Stimulated activated CD8-positive, alpha-beta memory T cell treated with anti-CD3 and anti-CD28 coated beads, Interleukin-12 subunit alpha, Interleukin-12 subunit beta, amount 100 ng/mL, for 4 hours (primary cell): ENCODE results near the gene TNNT1.
A peak's percentile ranks its signal among the peaks of the same experiment; 100 is the strongest.
"Not testable (repeated sequence)": the region's sequence is repeated elsewhere in the genome, so short reads cannot be mapped to it uniquely, and the experiment has no call there.

Experiments used
- DNase-seq: peaks from one replicate; pipeline ENCODE4 v3.0.0-alpha.2; 2020; ENCODE audit warnings: low read depth

Gene TNNT1

GRCh38 chr19:55149078-55150003 is at the start of gene TNNT1:
TNNT1 (minus strand) TSS chr19:55149206; CDS start chr19:55147157, 2,049 bp downstream.
- DNase-seq, result no peak

DNA sequence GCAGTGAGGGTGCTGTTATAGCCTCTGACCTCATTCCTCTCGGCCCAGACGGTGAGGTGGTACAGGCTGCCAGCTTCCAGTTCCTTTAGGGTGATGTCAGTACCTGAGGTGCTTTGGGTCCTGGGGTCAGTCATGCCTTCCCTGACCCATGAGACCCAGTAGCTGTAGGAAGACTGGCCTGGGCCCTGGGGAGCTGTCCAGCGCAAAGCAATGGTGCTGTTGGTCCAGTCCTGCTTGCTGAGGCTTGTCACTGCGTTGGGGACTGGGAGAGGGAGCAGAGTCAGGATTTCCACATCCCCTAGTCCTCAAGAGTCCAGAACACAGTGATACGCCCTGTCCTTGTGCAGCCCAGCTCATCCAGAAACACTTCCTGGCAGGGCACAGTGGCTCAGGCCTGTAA is 49.6 kb upstream of the TNNT1 start:
- no peak for DNase-seq

GRCh38 chr19:55197528-55197927 is 48.5 kb upstream of the TNNT1 start:
- DNase-seq, result no peak

DNA sequence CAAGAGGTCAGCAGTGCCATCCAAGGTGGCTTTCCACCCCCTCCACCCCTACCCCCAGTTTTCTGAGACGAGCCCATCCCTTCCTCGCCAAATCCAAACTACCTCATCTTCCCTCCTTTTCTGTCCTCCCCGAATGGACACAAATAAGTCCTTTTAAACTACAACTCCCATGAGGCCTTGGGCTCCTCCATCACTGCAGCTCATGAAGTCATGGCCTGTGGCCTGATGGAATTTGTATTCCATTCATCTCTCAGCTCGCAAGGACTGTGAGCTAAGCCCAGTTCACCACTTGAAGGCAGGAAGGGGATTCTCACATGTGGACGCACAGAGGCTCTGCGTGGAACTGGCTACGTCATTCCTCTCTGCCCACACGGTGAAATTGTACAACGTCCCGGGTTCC is 47.8 kb upstream of the TNNT1 start:
- DNase-seq, result no peak

DNA sequence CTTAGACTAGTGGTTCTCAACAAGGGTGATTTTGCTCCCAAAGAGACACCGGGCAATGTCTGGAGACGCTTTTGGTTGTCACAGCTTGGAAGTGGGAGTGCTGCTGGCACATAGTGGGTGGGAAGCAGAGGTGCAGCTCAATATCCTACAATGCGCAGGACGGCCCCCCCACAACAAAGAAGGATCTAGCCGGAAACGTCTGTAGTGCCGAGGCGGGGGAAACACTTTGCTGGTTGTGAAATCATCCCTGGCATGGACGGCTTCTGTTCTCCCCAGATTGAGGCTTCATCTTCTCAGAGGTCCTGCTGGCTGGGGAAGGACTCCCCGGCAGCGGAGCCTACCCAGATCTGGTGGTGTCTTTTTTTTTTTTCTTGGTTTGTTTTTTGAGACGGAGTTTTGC is 44.5 kb upstream of the TNNT1 start:
- no peak for DNase-seq

DNA sequence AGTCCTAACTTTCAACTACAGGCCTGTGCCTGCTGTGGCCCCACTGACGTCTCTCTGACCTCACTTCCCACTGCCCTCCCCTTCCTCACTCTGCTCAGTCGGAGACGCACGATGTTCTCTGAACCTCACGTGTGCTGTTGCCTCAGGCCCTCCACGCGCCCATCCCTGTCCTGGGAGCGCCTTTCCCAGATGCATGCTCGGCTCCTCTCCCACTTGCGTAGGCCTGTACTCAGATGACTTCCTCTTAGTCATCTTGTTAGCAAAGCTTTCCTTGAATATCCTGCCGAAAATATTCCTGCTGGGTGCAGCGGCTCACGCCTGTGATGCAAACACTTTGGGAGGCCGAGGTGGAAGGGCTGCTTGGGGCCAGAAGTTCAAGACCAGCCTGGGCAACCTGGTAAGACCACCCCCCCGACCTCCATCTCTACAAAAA is 40.4 kb upstream of the TNNT1 start:
- DNase-seq, result no peak

DNA sequence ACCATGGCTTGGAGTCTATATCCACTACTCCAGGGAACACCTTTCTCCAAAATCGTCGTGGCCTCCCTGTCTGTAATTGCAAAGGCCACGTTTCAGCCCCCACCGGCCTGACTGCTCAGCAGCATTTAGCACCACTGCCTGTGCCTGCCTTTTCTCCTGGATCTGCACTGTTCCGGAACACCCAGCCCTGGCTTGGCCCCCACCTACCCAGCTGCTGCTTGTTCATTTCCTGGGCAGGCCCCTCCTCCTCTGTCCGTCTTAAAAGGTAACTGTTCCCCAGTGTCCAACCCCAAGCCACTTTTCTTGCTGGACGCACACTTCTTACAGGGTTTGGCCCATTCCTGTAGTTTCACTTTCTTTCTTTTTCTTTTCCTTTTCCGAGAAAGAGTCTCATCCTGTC is 39.6 kb upstream of the TNNT1 start:
- no peak for DNase-seq

DNA sequence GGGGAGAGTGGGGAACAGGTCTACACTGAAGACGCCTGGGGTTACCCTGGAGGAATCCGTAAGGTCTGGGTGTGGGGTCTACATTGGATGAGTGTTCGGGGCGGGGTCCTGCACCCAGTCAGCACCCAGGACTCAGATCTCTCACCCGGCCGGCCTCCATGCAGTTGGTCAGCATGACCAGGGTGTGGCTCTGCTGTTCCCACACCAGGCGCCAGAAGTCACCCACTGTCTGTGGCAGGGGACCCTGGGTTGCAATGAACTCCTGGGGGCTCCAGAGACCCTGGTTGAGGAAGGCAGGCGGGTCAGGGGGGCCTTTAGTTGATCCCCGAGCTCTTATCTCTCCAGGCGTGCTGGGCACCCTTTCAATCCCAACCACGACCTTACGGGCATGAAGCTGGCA is 37.1 kb upstream of the TNNT1 start:
- no peak for DNase-seq

GRCh38 chr19:55181740-55182139 is 32.7 kb upstream of the TNNT1 start:
- no peak for DNase-seq

DNA sequence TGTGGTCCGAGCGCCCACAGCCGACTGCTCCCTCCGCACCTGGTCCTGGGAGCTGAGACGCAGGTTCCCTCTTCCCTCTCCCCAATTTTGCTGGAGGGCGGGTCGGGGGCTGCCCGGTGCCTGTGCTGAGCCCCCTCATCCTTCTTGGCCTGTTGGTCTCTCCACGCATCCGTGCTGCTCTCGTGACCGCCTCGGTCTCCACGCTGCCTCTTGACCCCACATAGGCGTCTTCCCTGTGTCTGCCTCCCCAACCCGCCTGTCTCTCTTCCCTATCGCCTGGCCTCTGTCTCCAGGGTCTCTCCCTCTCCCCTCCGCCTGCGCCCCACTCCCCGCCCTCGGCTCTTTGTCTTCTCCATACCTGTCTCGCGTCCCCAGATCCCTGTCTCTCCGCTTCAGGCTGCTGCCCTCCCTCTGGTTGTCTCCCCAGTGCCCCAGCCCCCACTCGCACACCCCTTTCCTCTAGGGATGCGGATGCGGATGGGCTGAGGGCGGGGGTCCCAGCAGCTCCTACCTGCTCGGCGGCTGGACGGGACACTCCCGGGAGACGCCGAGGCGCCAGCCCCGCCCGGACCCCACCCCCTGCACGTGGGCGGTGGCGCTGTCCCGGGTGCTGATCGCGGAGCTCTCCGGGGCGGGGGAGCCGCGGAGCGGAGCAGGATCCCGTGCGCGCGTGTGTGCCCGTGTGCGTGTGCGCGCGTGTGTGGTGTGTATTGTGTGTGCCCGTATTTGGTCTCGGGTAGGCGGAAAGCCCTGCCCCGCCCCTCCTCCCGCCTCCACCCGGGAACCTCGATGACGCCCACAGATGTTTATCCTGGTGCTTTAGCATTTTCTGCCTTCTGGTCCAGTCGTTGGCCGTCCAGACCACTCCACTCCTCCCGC is 30.8 kb upstream of the TNNT1 start, which contains the start of gene SYT5:
Gene SYT5 (minus strand): TSS at position 684 of the 879 bp plus-strand sequence. CDS start 1,248 bp downstream, outside the sequence.
- no peak for DNase-seq

DNA sequence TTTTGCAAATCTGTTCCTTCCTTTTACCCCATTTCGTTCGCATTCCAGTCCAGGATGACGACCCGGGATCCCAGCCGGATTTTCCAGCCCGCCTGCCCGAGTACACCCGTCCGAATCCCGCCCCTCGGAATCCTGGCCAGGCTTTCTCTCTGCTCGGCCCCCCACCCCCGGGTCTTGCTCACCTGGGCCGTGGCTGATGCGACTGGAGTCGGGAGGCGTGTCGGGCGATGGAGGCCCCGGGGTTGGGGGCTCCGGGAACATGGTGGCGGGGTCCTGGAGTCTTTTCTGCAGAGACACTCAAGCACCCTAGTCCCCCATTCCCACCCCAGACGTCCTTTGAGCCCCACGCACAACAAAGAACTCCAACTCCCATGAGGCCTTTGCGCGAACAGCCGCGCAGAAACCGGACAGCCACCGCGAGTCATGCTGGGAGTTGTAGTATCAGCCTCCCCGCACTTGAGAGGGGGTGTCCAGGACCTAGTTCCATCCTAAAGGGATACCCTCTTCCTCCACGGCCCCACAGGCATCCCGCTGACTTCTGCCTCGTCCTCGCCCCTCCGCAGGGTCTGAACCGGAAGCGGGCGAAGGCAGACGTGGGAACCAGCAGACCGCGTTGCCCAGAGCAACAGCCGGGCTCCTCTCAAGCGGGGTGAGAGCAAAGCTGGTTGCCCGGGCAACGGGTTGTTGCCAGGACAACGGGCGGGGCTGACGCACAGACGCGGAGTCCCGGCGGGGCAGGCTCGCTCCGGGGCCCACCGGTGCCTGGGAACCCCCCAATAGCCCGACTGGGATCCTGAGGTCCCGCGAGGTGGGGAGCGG is 30.0 kb upstream of the TNNT1 start:
- peak; percentile 86 for DNase-seq

- no peak for DNase-seq
Measured at GRCh38 chr19:55176076-55176475, 27.1 kb upstream of the TNNT1 start.

DNA sequence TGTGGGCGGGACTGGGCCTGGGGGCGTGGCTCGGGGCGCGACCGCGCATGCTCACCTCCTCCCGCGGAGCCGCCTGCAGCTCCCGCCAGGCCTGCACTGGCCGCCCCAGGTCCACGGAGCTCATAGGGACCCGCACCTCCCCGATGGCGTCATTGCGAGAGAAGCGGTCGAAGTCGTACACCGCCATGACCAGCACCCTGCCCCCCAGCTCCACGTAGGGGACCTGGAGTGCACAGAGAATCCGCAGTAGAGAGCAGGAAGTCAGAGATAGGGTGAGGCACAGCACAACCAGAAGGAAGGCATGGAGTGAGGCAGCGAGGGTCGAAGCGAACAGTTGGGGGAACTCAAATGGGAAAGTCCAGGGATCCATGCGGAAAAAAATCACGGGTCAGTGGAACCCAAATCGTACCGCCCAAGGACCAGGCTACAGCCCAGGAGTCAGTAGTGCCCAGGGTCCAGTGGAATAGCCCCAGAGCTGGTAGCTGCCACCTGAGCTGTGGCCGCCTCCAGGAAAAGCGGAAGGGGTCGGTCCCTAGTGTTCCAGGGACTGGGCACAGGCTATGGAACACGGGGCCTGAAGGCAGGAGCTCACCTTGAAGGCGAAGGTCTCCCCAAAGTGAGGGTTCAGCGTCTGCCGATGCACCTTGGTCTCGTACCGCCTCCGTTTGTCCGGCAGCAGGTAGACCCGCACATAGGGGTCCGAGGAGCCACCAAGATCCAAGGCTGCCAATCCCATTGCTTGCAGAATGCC is 26.3 kb upstream of the TNNT1 start:
- DNase-seq, result no peak

DNA sequence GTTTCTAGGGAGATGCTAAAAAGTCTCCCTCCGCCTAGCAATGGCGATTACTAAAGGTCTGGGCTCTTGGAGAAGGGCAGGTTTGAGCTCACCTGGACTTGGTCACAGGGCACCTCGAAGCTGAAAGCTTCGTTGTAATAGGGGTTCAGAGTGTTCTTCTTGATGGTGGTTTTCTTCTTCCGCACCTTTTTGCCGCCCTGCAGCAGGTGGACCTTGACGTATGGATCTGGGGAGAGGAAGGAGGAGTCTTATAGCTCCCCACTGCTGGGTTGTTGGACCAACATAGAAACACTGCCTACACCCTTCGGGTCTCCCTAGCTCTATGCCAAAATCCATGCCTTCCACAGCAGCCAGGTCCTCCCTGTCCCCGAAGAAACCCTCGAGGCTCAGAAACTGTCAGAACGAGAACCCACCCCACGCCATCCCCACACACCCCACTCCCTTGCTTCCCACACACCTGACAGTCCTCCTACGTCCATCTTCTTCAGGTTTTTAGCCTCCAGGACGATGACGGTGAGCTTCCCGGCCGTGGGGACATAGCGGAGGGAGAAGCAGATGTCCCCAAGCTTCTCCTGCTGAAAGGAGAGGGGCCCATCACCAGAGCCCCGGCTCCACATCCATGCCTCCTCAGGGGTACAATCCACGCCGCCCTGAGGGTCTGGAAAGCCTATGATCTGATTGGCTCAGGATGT is 25.6 kb upstream of the TNNT1 start:
- DNase-seq, result no peak

DNA sequence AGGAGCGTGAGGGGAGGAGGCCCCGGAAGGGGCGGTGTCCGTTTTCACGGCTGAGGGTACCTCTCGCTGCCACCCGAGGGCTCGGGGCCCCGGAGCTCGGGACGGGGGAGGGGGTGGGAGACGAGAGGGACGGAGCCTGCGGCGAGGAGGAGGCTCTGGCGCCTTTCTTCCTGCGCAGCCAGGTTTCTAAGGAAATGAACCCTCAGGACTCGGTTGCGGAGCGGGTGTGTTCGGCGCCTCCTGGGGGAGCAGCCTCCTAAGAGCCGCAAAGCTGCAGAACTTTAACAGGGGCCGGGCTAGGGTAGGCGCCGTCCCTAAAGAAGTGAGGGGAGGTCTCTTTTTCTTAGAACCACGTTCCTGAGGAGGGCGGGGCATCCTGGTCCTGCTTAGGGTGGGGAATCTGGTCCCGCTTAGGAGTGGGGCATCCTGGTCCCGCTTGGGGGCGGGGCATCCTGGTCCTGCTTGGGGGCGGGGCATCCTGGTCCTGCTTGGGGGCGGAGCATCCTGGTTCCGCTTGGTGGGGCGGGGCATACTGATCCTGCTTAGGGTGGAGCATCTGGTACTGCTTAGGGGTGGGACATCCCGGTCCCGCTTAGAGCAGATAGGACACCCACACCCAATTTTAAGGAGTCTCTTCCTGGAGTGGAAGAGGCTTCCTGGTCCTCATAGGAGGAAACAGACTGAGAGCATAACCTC is 24.9 kb upstream of the TNNT1 start:
- no peak for DNase-seq

GRCh38 chr19:55173186-55173713 is 24.2 kb upstream of the TNNT1 start:
- no peak for DNase-seq

GRCh38 chr19:55172741-55173140 is 23.7 kb upstream of the TNNT1 start:
- DNase-seq, result no peak

GRCh38 chr19:55172318-55172717 is 23.3 kb upstream of the TNNT1 start:
- DNase-seq, result not testable (repeated sequence)

DNA sequence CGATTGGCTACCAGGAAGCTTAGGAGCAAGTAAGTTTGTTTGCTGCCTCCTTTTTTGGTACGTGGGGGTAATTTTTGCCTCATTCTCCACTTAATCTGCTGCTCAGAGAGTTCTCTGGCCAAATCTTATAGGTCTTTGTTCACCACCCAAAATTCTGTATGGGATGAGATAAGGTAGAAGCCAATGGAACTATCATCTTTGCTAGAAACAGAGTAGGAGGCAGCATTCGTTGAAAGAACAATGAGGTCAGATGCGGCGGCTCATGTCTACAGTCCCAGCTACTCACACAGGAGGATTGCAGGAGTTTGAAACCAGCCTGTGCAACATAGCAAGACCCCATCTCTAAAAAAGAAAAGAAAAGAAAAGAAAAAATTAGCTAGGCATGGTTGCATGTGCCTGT is 22.4 kb upstream of the TNNT1 start:
- DNase-seq, result no peak

GRCh38 chr19:55169136-55169535 is 20.1 kb upstream of the TNNT1 start:
- DNase-seq, result no peak
